H1 (cell line): ENCODE data around the gene NOL4L. TPM values are rescaled to one million over a fixed set of nuclear protein-coding genes. Genes with fewer than 3 reads are reported as not detected.

ENCODE experiments used
- CEBPB ChIP-seq: IDR thresholded peaks from 2 replicates; pipeline ENCODE4 v1.6.1; 2012; ENCODE audit warnings: low read depth, low read length
- CHD2 ChIP-seq: IDR thresholded peaks from 2 replicates; pipeline ENCODE4 v1.6.1; 2012; ENCODE audit warnings: low read length, improper control_type of control experiment
- FOSL1 ChIP-seq: IDR thresholded peaks from 2 replicates; pipeline ENCODE4 v1.6.1; 2011; ENCODE audit warnings: mild to moderate bottlenecking, low read depth, low read length, moderate library complexity; ENCODE audit not compliant: insufficient read depth
- GABPA ChIP-seq: IDR thresholded peaks from 2 replicates; pipeline ENCODE4 v1.6.1; 2011; ENCODE audit warnings: mild to moderate bottlenecking, low read length, moderate library complexity, borderline replicate concordance; ENCODE audit not compliant: insufficient read depth
- RXRA ChIP-seq: IDR thresholded peaks from 2 replicates; pipeline ENCODE4 v1.6.1; 2011; ENCODE audit warnings: low read depth, mild to moderate bottlenecking, low read length, moderate library complexity; ENCODE audit not compliant: insufficient read depth
- SIRT6 ChIP-seq: IDR thresholded peaks from one replicate; pipeline ENCODE4 v1.7.1; 2012; ENCODE audit warnings: low read length, inconsistent platforms
- polyA plus RNA-seq, 7 experiments: library from polyadenylated mRNA; depleted of rRNA in 3 of 7; stranded (reverse) in 5 of 7; unstranded in 2 of 7; fragments of >200 nt in 5 of 7; fragments of 200-250 nt in 2 of 7; gene quantifications; 1 replicate in 5 of 7; 2 replicates in 1 of 7; 4 replicates in 1 of 7; pipeline versions ENCODE4 v1.2.1 to v1.2.3, GENCODE V29; 2011 to 2013; ENCODE audit warnings: missing spikeins in 2 of 7, mixed read lengths in 2 of 7
- total RNA-seq: library from RNA; stranded (reverse); fragmentation: NEBNext Ultra II Directional; extraction: Animal tissue kit (Norgen Biotek cat#: 25700); gene quantifications from 2 replicates; pipeline ENCODE4 v1.2.1, GENCODE V29; 2021

NOL4L gene
- total and polyA plus RNA-seq, 2 of the 8 experiments (the other 6 are each of a cell fraction or from before 2014, with no cell fraction given): 15.3 to 23.7 TPM

DNA sequence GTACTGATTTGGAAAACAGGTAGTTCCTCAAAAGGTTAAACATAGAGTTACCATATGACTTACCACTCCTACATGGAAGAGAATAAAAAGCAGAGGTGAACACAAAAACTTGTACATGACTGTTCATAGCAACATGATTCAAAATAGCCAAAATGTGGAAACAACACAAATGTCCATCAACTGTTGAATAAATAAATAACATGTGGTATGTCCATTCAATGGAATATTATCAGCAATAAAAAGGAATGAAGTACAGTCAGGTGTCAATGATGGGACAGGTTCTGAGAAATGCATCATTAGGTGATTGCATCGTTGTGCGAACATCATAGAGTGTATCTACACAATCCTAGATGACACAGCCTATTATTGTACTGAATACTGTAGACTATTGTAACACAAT, 35.3 kb downstream of the NOL4L start (continued):
- TF ChIP-seq SIRT6: no peak
- TF ChIP-seq RXRA: no peak
- TF ChIP-seq GABPA: no peak
- TF ChIP-seq CEBPB: no peak
- no peak for TF ChIP-seq CHD2
- TF ChIP-seq FOSL1: no peak
